T-helper 2 cell treated with Interferon-gamma antibody and Interleukin-4, amounts not matched to agents 5 μg/mL and 100 μg/mL, for 36 hours (primary cell): ENCODE data around the gene SGIP1.

Source experiments
- DNase-seq: peaks from one replicate; pipeline ENCODE4 v3.0.0; 2021; ENCODE audit warnings: low spot score
- H3K27ac Mint-ChIP-seq: one replicate; pipeline ENCODE4 v1.8.0; 2021; ENCODE audit warnings: mild to moderate bottlenecking, mixed read lengths
- H3K27me3 Mint-ChIP-seq: one replicate; pipeline ENCODE4 v1.8.0; 2021; ENCODE audit warnings: low read depth, mixed read lengths
- H3K36me3 Mint-ChIP-seq: one replicate; pipeline ENCODE4 v1.8.0; 2021; ENCODE audit warnings: low read depth, mixed read lengths
- H3K4me1 Mint-ChIP-seq: one replicate; pipeline ENCODE4 v1.8.0; 2021; ENCODE audit warnings: low read depth, mixed read lengths
- H3K4me3 Mint-ChIP-seq: one replicate; pipeline ENCODE4 v1.8.0; 2022; ENCODE audit warnings: mild to moderate bottlenecking, moderate library complexity, mixed read lengths
- H3K9me3 Mint-ChIP-seq: one replicate; pipeline ENCODE4 v1.8.0; 2021; ENCODE audit warnings: mixed read lengths

Gene SGIP1

GRCh38 chr1:66552287-66552686 lies 18.3 kb downstream of the SGIP1 start:
- Mint-ChIP-seq H3K36me3 (no peaks in the 10 kb centered on the region), H3K4me3 (no peak overlapping the region), H3K9me3 (no peaks in the 10 kb centered on the region), H3K4me1 (no peaks in the 10 kb centered on the region), H3K27ac (no peak overlapping the region), H3K27me3 (peaks cover 4% of the 10 kb centered on the region)
- DNase-seq, result no peak

DNA sequence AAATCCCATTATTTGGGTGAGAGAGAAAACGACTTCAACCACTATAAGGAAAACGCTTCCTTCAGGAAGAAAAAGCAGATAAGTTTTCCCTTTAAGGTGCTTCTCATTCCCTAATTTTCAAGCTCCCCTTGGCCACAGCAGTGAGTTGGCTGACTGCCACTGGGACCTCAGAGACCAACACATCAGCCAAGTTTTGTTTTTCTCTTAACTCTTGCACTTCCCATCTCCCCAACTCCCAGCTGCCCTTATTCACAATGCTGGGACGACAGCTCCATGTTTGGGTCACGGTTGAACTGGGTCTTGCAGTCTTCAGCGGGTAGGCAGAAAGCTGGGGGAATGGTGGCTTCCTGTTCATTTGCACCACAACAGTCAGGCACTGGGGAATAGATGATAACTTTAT lies 18.9 kb downstream of the SGIP1 start:
- H3K4me1 Mint-ChIP-seq, result no peaks in the 10 kb centered on the region
- H3K27ac Mint-ChIP-seq, result no peak overlapping the region
- no peaks in the 10 kb centered on the region for H3K36me3 Mint-ChIP-seq
- peaks cover 4% of the 10 kb centered on the region for H3K27me3 Mint-ChIP-seq
- no peak overlapping the region for H3K4me3 Mint-ChIP-seq
- H3K9me3 Mint-ChIP-seq, result no peaks in the 10 kb centered on the region
- no peak for DNase-seq

DNA sequence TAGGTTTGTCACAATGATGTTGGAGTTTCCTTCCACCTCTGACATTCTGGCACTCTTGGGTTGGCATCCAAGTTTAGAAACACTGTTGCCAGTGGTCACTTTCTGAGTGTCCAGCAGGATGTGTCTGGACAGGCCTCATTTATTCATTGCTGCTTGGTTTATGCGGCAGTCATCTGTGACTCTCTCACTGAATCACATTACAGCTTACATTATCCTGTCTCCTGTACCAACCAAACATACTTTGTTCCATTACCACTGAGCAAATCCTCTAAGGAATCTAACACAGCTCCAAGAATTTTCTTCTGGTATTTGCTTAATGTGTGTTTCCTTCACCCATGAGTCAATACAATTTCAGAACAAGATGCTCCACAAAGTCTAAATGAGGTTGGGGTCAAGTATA lies 19.9 kb downstream of the SGIP1 start:
- Mint-ChIP-seq H3K27ac (no peak overlapping the region), H3K9me3 (no peaks in the 10 kb centered on the region), H3K4me3 (no peak overlapping the region), H3K4me1 (no peaks in the 10 kb centered on the region), H3K36me3 (no peaks in the 10 kb centered on the region), H3K27me3 (peaks cover 4% of the 10 kb centered on the region)
- no peak for DNase-seq

- H3K36me3 Mint-ChIP-seq, result no peaks in the 10 kb centered on the region
- no peak overlapping the region for H3K4me3 Mint-ChIP-seq
- peaks cover 2% of the 10 kb centered on the region for H3K27me3 Mint-ChIP-seq
- no peaks in the 10 kb centered on the region for H3K4me1 Mint-ChIP-seq
- no peak for DNase-seq
- no peak overlapping the region for H3K27ac Mint-ChIP-seq
- H3K9me3 Mint-ChIP-seq, result no peaks in the 10 kb centered on the region
Measured at GRCh38 chr1:66556161-66556611, 22.2 kb downstream of the SGIP1 start.

DNA sequence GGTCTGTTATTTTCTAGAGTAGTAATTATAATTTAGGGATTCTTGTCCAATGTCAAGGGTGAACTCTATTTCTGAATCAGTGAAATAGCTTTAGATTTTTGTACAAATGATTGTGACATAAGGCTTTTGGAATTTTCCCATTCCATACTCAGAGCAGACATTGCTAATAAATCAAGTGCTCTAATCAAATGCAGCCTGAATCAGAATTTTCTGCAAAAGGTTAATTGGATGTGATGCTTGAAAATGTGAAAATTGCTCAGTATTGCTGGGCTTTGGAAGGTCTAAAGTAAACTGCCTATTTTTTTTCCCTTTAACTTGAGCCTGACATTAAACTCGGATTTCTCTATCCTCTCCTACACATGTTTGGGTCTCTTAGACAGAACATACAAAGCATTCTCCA lies 23.2 kb downstream of the SGIP1 start:
- H3K9me3 Mint-ChIP-seq, result no peaks in the 10 kb centered on the region
- H3K27ac Mint-ChIP-seq, result no peak overlapping the region
- H3K4me1 Mint-ChIP-seq, result no peaks in the 10 kb centered on the region
- no peaks in the 10 kb centered on the region for H3K27me3 Mint-ChIP-seq
- no peak for DNase-seq
- H3K4me3 Mint-ChIP-seq, result no peak overlapping the region
- no peaks in the 10 kb centered on the region for H3K36me3 Mint-ChIP-seq

DNA sequence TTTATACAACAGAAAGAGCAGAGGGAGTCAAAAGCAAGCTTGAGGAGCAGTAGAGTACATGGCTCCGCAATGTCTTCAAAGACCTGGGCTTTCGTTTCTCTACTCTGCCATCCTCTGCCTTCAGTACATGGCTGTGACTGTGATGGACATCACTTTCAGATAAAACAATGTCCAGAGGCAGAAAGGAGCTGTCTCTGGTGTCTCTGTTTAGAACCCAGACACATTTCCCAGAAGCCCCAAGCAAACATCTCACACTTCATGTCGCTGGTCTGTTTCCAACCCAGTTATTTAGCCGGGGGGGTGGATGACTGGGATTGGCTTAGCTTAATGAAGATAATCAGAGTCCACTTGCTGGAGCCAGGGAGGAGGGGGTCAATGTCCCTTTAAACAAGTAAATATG lies 25.6 kb downstream of the SGIP1 start:
- Mint-ChIP-seq H3K36me3 (no peaks in the 10 kb centered on the region), H3K4me1 (no peaks in the 10 kb centered on the region), H3K4me3 (no peak overlapping the region), H3K9me3 (no peaks in the 10 kb centered on the region), H3K27ac (no peak overlapping the region), H3K27me3 (peaks cover 5% of the 10 kb centered on the region)
- no peak for DNase-seq

DNA sequence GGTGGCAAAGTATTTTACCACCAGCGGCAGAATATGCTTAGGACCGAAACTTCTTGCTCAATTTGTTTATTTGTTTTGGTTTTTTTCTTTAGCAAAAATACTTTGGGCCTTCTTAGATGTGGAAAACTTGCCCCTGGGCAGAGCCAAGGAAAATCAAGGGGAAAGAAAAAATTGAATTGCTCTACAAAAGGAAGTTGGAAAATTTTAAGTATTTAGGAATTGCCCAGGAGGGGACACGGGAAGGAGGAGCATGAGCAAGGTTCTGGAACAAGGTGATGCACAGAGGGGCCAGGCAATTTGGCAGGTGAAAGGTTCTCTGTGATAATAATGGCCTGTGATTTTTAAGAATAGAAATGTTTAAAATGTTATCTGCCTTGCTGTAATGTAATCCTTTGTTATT lies 28.6 kb downstream of the SGIP1 start:
- H3K27ac Mint-ChIP-seq, result no peak overlapping the region
- H3K27me3 Mint-ChIP-seq, result peaks cover 6% of the 10 kb centered on the region
- H3K9me3 Mint-ChIP-seq, result no peaks in the 10 kb centered on the region
- H3K4me3 Mint-ChIP-seq, result no peak overlapping the region
- no peaks in the 10 kb centered on the region for H3K36me3 Mint-ChIP-seq
- H3K4me1 Mint-ChIP-seq, result no peaks in the 10 kb centered on the region
- no peak for DNase-seq

DNA sequence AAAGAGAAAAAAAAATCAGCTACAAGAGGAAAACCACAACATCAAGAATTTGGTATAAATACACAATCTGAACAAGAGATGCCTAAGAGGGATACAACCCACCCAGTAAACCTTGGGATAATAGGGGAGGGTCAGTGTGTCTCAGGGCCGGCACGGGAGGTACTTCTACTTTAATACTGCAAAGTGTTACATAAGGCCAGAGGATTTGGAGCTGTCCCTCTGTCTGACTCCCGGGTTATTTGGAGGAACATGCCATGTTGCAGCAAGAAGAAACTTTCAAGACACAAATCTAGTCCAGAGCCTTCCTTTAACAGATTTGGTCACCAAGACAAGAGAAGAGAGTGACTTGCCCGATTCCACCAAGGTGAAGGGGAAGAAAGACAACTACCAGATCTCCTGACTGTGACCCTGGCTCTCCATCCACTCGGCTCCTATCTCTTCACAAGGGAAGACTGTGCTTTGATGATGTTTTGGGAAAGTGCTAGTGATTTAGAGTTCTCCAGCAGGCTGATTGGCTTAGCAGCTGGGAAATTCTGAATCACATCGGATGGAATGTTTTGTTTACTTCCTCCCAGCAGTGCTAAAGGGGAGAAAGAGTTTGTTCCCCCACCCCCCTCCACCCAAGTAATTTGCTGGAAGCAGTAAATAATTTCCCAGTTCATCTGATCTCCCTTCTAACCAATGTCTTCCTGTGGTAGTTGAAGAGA lies 29.3 kb downstream of the SGIP1 start:
- Mint-ChIP-seq H3K4me3 (no peak overlapping the region), H3K27me3 (peaks cover 6% of the 10 kb centered on the region), H3K4me1 (no peaks in the 10 kb centered on the region), H3K9me3 (no peaks in the 10 kb centered on the region), H3K36me3 (no peaks in the 10 kb centered on the region), H3K27ac (no peak overlapping the region)
- DNase-seq, result no peak

DNA sequence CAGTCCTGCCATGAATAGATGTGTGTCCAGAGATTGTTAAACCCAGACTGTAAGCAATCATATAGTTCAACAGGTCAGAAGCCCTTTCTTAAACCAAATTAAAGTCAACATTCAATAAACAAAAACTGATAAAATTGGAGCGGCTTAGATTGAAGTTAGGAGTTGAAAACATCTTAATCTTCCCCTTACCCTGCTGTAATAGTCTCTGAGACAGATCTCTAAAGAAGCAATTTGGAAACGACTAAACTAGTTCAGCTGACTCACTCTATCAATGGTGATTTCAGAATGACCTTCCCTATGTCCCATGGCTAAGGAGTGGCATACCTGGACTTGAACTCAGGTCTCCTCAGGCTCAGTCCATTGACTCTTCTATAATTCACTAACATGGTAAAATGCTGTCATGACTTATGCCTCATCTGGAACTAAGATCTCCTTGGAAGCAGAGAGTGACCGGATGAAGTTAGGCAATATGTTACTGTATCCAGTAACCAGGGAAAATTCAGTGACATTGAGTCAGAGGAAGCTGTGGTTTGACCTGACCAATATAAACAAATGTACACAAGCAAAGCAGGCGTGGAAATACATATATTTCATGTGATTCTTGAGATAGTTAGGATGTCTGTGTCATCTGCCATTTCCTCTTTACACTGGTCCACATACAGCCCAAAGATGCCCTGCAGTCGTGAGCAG lies 30.1 kb downstream of the SGIP1 start:
- DNase-seq, result no peak
- Mint-ChIP-seq H3K4me3 (no peak overlapping the region), H3K9me3 (no peaks in the 10 kb centered on the region), H3K27me3 (peaks cover 6% of the 10 kb centered on the region), H3K36me3 (no peaks in the 10 kb centered on the region), H3K27ac (no peak overlapping the region), H3K4me1 (no peaks in the 10 kb centered on the region)

- no peak overlapping the region for H3K4me3 Mint-ChIP-seq
- H3K36me3 Mint-ChIP-seq, result no peaks in the 10 kb centered on the region
- peaks cover 4% of the 10 kb centered on the region for H3K27me3 Mint-ChIP-seq
- H3K4me1 Mint-ChIP-seq, result no peaks in the 10 kb centered on the region
- H3K27ac Mint-ChIP-seq, result no peak overlapping the region
- DNase-seq, result no peak
- H3K9me3 Mint-ChIP-seq, result no peaks in the 10 kb centered on the region
Measured at GRCh38 chr1:66570196-66570595, 36.2 kb downstream of the SGIP1 start.

DNA sequence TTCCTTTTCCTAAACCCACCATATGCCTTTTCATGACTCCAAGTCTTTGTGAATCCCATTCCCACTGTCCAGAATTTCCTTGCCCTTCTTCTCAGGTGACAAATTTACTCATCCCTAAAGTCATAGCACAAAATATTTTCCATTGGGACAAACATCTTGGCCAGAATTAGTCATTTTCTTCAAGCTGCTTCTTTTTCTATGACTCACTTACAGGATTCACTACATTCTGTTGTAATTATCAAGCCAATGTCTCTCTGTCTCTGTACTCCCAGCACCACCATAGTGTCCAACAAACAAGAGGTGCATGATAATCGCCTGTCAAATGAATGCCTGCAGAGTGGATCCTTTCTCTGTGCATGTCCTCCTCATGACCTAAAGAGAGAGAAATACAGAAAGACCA lies 37.8 kb downstream of the SGIP1 start:
- Mint-ChIP-seq H3K9me3 (no peaks in the 10 kb centered on the region), H3K27me3 (peaks cover 4% of the 10 kb centered on the region), H3K36me3 (no peaks in the 10 kb centered on the region), H3K4me1 (no peaks in the 10 kb centered on the region), H3K27ac (no peak overlapping the region), H3K4me3 (no peak overlapping the region)
- DNase-seq, result no peak

DNA sequence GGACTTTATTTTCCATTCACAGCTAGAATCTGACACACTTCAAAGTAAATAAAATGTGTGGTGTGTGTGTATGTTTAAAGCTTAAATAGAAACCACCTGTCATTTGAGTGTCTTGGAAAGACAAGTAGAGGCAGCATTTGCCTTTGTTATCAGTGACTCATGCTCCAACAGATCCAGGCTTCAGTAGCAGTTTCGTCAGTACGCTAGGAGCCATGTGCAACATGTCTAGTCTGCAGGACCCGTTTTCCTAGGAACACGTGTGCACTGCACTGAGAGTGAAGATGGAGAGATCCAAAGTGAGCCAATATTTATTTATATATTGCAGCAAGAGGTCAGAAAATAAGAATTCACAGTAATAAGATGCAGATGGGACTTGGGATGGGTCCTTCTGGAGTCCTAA lies 41.8 kb downstream of the SGIP1 start:
- H3K36me3 Mint-ChIP-seq, result no peaks in the 10 kb centered on the region
- H3K27me3 Mint-ChIP-seq, result peaks cover 2% of the 10 kb centered on the region
- no peaks in the 10 kb centered on the region for H3K4me1 Mint-ChIP-seq
- no peaks in the 10 kb centered on the region for H3K9me3 Mint-ChIP-seq
- DNase-seq, result no peak
- H3K27ac Mint-ChIP-seq, result no peak overlapping the region
- no peak overlapping the region for H3K4me3 Mint-ChIP-seq

GRCh38 chr1:66576645-66577044 lies 42.7 kb downstream of the SGIP1 start:
- H3K27ac Mint-ChIP-seq, result no peak overlapping the region
- DNase-seq, result no peak
- no peaks in the 10 kb centered on the region for H3K9me3 Mint-ChIP-seq
- peaks cover 2% of the 10 kb centered on the region for H3K27me3 Mint-ChIP-seq
- no peak overlapping the region for H3K4me3 Mint-ChIP-seq
- no peaks in the 10 kb centered on the region for H3K4me1 Mint-ChIP-seq
- no peaks in the 10 kb centered on the region for H3K36me3 Mint-ChIP-seq

- H3K36me3 Mint-ChIP-seq, result no peaks in the 10 kb centered on the region
- DNase-seq, result no peak
- H3K9me3 Mint-ChIP-seq, result no peaks in the 10 kb centered on the region
- no peak overlapping the region for H3K27ac Mint-ChIP-seq
- no peaks in the 10 kb centered on the region for H3K27me3 Mint-ChIP-seq
- H3K4me3 Mint-ChIP-seq, result no peak overlapping the region
- no peaks in the 10 kb centered on the region for H3K4me1 Mint-ChIP-seq
Measured at GRCh38 chr1:66578841-66579240, 44.9 kb downstream of the SGIP1 start.

DNA sequence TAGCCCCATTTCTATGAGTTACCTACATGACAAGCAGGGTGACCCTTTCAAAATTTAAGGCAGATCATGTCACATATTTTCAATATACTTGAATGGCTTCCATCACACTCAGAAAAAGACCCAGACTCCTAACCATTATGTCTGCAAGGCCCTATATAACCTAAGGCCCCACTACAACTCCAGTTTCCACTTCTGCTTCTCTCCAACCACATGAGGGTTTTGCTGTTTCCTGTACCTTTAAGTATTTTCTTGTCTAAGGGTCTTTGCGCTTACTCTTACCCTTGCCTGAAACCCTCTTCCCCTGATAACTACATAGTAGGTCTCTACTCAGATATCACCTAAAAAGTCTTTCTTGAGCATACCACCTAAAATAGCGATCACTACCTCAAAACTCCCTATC lies 46.1 kb downstream of the SGIP1 start:
- no peaks in the 10 kb centered on the region for H3K4me1 Mint-ChIP-seq
- H3K27me3 Mint-ChIP-seq, result no peaks in the 10 kb centered on the region
- H3K9me3 Mint-ChIP-seq, result no peaks in the 10 kb centered on the region
- H3K36me3 Mint-ChIP-seq, result no peaks in the 10 kb centered on the region
- no peak overlapping the region for H3K27ac Mint-ChIP-seq
- DNase-seq, result no peak
- H3K4me3 Mint-ChIP-seq, result no peak overlapping the region
